GM18505 (cell line): ENCODE data around the gene DERA.
"Not testable (repeated sequence)": the region's sequence is repeated elsewhere in the genome, so short reads cannot be mapped to it uniquely, and the experiment has no call there.

ENCODE experiments used
- ATAC-seq: cut with Tn5 transposase; IDR thresholded peaks from one replicate; pipeline ENCODE4 v1.9.1; 2021; ENCODE audit not compliant: unreplicated experiment
- POLR2A ChIP-seq: IDR thresholded peaks from 4 replicates; pipeline ENCODE4 v1.6.1; 2011; ENCODE audit warnings: borderline replicate concordance; ENCODE audit not compliant: insufficient read depth, insufficient read length; ENCODE audit errors: extremely low read depth

DERA gene

DNA sequence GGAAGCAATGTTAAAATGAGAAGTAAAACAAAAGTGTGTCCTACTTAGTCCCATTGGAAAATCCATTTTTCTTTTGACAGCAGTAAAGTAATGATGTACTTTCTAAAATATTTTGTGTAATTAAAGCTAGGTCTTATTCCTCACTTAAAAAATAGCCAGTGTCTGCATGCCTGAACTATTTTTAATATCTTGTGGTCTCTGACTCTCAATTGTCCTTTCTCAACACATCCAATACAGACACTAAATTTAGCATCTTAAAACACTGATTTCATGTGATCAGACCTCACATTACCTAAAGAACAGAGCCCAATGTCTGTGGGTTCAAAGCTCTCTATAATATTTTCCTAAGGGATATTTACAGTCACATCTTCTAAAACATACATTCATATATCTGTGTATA, 108.0 kb downstream of the DERA start:
- no peak for TF ChIP-seq POLR2A
- ATAC-seq: no peak

DNA sequence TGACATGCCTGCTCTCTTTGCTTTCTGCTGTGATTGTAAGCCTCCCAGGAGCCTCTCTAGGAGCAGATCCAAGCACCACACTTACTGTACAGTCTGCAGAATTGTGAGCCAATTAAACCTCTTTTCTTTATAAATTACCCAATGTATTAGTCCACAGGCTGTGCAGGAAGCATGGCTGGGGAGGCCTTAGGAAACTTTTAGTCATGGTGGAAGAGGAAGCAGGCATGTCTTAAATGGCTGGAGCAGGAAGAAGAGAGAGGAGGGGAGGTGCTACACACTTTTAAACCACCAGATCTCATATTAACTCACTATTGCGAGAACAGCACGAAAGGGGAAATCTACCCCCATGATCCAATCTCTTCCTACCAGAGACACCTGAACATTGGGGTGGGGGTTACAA, 108.9 kb downstream of the DERA start:
- TF ChIP-seq POLR2A: no peak

DNA sequence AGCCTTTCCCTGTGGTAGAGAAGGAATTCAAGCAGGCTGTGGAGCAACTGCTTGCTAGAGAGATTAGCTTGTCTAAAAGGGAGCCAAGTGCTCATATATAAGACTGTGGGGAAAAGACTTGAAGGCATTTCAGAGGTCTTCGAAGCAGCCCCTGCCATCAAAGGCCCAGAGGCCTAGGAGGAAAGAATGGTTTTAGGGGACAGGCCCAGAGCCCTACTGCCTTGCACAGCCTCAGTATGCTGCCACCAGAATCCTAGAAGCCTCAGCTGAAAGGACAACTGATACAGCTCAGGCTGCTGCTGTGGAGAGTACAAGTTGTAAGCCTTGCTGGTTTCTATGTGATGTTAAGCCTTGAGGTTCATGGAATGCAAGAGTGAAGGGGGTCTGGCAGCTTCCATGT, 109.9 kb downstream of the DERA start:
- no peak for TF ChIP-seq POLR2A
- no peak for ATAC-seq

More for the DNA sequence above, 108.9 kb downstream of the DERA start:
- ATAC-seq: no peak

DNA sequence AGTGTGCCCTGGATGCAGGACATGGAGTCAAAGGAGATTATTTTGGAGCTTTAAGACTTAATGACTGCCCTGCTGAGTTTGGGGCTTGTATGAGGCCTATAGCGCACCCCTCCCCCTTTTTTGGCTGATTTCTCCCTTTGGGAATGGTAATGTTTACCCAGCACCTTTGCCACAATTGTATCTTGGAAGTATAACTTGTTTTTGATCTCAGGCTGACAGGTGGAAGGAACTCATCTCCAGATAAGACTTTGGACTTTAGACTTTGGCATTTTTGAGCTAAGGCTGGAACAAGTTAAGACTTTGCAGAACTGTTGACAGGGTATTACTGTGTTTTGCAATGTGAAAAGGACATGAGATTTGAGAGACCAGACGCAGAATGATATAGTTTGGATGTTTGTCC, 110.5 kb downstream of the DERA start:
- TF ChIP-seq POLR2A: no peak
- no peak for ATAC-seq

- ATAC-seq: no peak
- no peak for TF ChIP-seq POLR2A
These were observed 115.9 kb downstream of the DERA start for GRCh38 chr12:16027002-16027401.

DNA sequence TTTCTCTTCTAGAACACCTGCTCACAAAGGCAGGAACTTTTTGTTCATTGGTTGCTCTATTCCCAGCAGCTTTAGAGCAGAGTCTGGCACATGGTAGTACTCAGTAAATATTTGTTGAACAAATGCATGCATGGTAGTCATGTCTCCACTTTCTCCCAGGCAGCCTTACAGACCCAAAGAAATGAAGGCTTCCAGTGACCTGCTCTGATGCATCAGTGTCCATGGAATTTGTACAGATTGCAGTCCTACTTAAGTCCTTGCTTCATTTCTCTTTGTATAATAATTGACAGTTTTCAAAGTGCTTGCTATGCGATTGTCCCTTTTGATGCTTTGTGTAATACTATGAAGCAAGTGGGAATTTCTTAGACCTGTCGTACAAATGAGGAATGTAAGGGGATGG, 119.6 kb downstream of the DERA start:
- TF ChIP-seq POLR2A: no peak
- no peak for ATAC-seq

DNA sequence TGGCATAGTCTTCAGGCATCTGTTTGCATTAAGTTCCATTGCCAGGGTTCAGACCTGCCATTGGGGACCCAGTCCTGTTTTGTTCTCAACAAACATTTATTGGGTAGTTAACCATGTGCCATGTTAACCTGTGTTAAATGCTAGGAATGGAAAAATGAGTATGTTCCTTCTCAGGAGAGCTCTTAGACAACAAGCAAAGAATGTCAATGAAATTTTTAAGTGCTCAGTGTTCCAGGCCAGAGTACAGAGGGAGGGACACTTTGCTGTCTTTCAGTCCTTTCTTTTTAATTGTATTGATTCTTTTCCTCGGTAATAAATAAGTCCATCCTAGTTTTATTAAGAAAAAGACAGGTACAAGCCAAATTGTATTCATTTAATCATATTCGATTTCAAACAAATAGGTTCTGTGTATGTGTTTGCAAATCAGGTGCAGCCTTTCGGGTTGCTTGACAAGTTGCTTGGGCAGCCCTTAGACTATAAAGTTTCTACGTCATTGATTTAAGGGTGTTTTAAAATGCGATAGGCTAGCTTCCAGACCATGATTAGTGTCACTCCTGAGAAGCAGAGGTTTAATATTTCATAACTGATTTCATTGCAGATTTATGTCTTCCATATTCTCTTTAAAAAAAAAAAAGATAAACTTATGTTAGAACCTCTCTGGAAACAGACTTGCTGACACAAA, 123.1 kb downstream of the DERA start:
- ATAC-seq: no peak
- TF ChIP-seq POLR2A: no peak

DNA sequence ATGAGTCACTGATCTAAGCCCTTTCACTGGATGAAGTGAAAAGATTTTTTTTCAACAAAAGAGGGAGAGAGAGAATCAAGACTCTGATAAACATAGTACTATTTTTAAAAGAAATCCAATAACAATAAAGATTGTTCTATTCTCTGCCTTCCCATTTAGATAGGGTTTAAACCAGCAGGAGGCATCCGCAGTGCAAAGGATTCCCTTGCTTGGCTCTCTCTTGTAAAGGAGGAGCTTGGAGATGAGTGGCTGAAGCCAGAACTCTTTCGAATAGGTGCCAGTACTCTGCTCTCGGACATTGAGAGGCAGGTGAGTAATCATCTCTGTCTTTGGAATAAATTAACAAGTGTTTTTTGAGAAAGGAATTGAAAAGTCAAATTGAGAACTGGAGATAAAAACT, 124.9 kb downstream of the DERA start:
- TF ChIP-seq POLR2A: no peak
- ATAC-seq: no peak

DNA sequence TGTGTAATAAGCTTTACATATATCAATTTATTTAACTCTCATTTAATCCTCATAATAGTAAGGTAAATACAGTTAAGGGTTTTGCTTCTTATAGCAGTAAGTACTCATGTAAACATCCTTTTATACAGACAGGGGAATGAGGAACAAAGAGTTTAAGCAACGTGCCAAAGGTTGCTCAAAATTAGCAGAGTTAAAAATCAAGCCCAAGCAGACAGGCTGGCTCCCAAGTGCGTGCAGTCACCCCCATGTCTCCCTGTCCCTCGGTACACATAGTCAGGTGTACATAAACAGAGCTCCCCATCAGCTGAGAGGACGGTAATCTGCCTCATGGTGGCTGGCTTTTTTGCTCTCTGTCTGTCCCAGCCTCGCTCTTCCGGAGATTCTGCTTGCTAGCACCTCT, 126.4 kb downstream of the DERA start:
- TF ChIP-seq POLR2A: no peak

GRCh38 chr12:16043480-16043879, 132.3 kb downstream of the DERA start:
- TF ChIP-seq POLR2A: no peak
- no peak for ATAC-seq

More for the DNA sequence above, 126.4 kb downstream of the DERA start:
- ATAC-seq: no peak

- no peak for ATAC-seq
- TF ChIP-seq POLR2A: no peak
These were observed 135.1 kb downstream of the DERA start for GRCh38 chr12:16046266-16046665.

GRCh38 chr12:16048511-16048910, 137.4 kb downstream of the DERA start:
- no peak for TF ChIP-seq POLR2A
- ATAC-seq: no peak

- no peak for ATAC-seq
- TF ChIP-seq POLR2A: no peak
These were observed 145.8 kb downstream of the DERA start for GRCh38 chr12:16056910-16057309.

DNA sequence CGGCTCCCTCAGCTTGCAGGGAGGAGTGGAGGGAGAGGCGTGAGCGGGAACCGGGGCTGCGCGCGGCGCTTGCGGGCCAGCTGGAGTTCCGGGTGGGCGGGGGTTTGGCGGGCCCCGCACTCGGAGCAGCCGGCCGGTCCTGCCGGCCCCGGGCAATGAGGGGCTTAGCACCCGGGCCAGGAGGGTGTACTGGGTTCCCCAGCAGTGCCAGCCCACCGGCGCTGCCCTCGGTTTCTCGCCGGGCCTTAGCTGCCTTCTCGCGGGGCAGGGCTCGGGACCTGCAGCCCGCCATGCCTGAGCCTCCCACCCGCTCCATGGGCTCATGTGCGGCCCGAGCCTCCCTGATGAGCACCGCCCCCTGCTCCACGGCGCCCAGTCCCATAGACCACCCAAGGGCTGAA, 146.2 kb downstream of the DERA start:
- ATAC-seq: not testable (repeated sequence)

DNA sequence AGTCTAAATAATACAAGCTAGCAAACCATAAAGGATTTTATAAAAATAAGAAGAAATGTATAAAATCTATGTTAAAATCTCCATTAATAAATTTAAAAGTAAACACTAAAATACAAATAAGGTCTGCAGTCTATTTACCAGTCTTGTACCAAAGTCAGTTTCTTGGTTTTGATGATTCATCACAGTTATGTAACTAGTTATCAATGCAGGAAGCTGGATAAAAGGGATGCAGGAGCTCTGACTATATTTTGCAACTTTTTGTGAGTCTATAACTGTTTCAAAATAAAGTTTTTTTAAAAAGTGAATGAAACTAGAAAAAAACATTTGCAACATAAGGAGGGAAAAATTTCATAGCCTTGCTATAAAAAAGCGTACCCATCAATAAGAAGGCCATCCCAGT, 151.5 kb downstream of the DERA start:
- TF ChIP-seq POLR2A: no peak
- ATAC-seq: no peak
